GM19468 (cell line): ENCODE measurements around the gene LIMCH1.

Experiments used
- ATAC-seq: cut with Tn5 transposase; IDR thresholded peaks from one replicate; pipeline ENCODE4 v1.9.1; 2021; ENCODE audit warnings: mild to moderate bottlenecking, moderate library complexity, moderate number of reproducible peaks; ENCODE audit not compliant: unreplicated experiment; ENCODE audit errors: extremely low read depth

Gene LIMCH1

GRCh38 chr4:41561244-41561643, 23.3 kb downstream of the LIMCH1 start:
- ATAC-seq: no peak

GRCh38 chr4:41567186-41567585, 29.2 kb downstream of the LIMCH1 start:
- ATAC-seq: no peak

- ATAC-seq: no peak
Observed at GRCh38 chr4:41568363-41568762, 30.4 kb downstream of the LIMCH1 start.

GRCh38 chr4:41569961-41570360, 32.0 kb downstream of the LIMCH1 start:
- no peak for ATAC-seq

- ATAC-seq: no peak
Observed at GRCh38 chr4:41571422-41571821, 33.5 kb downstream of the LIMCH1 start.

GRCh38 chr4:41572516-41572915, 34.6 kb downstream of the LIMCH1 start:
- no peak for ATAC-seq

- no peak for ATAC-seq
Observed at GRCh38 chr4:41572956-41573355, 35.0 kb downstream of the LIMCH1 start.

- no peak for ATAC-seq
Observed at GRCh38 chr4:41573502-41574001, 35.6 kb downstream of the LIMCH1 start.

GRCh38 chr4:41575207-41575606, 37.2 kb downstream of the LIMCH1 start:
- ATAC-seq: no peak

GRCh38 chr4:41575665-41576064, 37.7 kb downstream of the LIMCH1 start:
- ATAC-seq: no peak

GRCh38 chr4:41579043-41579442, 41.1 kb downstream of the LIMCH1 start:
- ATAC-seq: no peak

- ATAC-seq: no peak
Observed at GRCh38 chr4:41579526-41579925, 41.6 kb downstream of the LIMCH1 start.

GRCh38 chr4:41580007-41580406, 42.0 kb downstream of the LIMCH1 start:
- ATAC-seq: no peak

- no peak for ATAC-seq
Observed at GRCh38 chr4:41586675-41587225, 48.8 kb downstream of the LIMCH1 start.

GRCh38 chr4:41587286-41587685, 49.3 kb downstream of the LIMCH1 start:
- ATAC-seq: no peak

- ATAC-seq: no peak
Observed at GRCh38 chr4:41590591-41590990, 52.6 kb downstream of the LIMCH1 start.

- no peak for ATAC-seq
Observed at GRCh38 chr4:41594432-41594831, 56.5 kb downstream of the LIMCH1 start.

GRCh38 chr4:41597494-41597893, 59.5 kb downstream of the LIMCH1 start:
- no peak for ATAC-seq

GRCh38 chr4:41598580-41598979, 60.6 kb downstream of the LIMCH1 start:
- ATAC-seq: no peak

- no peak for ATAC-seq
Observed at GRCh38 chr4:41599192-41599786, 61.3 kb downstream of the LIMCH1 start.

- ATAC-seq: no peak
Observed at GRCh38 chr4:41600243-41600912, 62.4 kb downstream of the LIMCH1 start.

GRCh38 chr4:41601025-41601424, 63.1 kb downstream of the LIMCH1 start:
- ATAC-seq: no peak
